GM18519 (cell line): ENCODE measurements around the gene SPOCK3.

Source experiments
- ATAC-seq: cut with Tn5 transposase; IDR thresholded peaks from one replicate; pipeline ENCODE4 v1.9.1; 2021; ENCODE audit warnings: mild to moderate bottlenecking, moderate library complexity; ENCODE audit not compliant: unreplicated experiment, low FRiP score

The SPOCK3 gene

DNA sequence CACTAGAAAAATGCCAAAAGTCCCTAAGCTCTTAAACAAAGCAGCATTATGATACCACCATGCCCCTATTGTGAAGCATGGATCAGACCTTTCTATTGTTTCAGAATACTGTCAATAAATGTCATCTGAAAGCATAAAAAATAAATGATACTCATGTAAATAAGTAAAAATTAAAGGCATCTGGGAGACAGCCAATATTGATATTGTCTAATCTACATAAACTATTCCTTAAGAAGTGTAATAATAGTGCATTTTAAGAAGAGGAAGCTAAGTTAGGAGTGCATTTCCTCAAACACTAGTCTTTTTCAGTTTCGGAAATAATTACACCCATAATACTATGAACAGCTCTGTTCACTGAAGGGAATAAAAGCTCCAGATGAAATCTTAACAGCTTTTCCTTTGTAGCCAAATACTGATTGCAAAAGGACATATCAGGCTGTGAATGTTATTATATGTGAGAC lies 181.6 kb downstream of the SPOCK3 start:
- peak; percentile 77 for ATAC-seq

GRCh38 chr4:167049257-167049656 lies 185.0 kb downstream of the SPOCK3 start:
- no peak for ATAC-seq

- no peak for ATAC-seq
These were observed 192.8 kb downstream of the SPOCK3 start for GRCh38 chr4:167041524-167041923.

DNA sequence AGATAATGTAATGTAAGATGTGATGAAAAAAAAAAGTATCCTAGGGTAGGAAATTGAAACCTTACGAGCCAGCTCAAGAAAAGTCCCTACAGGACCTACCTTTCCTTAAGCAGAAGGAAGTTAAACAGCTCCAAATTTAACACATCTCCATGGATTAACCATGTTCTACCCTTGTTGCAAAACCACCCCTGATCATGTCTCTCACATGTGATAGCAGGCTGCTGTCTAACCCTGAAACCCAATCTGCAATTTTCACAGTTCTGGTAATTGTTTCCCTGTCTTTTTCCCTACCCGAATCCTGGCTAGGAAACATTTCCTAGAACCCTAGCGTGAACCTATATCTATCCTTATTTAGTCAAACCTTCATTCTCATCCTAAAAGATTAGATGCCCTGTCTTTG lies 198.9 kb downstream of the SPOCK3 start:
- ATAC-seq: no peak

DNA sequence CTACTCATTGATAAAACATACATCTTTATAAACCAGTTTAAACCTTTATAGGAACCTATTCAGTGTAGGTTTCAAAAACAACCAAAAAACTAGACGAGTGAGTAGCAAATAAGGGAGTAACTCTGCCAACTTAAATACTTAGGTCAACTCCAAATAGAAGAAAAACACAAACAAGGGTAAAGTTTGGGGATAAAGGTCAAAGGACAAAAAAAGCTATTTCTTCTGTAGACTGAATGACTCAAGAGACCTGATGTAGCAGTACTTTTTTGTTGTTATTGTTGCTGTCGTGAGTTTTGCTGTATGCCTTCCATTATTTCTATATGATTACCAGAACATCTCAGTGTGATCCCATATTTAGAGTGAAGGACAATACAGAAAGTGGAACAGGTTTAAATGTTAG lies 199.3 kb downstream of the SPOCK3 start:
- ATAC-seq: no peak

GRCh38 chr4:167032871-167033270 lies 201.4 kb downstream of the SPOCK3 start:
- no peak for ATAC-seq

- no peak for ATAC-seq
These were observed 202.6 kb downstream of the SPOCK3 start for GRCh38 chr4:167031534-167032156.

DNA sequence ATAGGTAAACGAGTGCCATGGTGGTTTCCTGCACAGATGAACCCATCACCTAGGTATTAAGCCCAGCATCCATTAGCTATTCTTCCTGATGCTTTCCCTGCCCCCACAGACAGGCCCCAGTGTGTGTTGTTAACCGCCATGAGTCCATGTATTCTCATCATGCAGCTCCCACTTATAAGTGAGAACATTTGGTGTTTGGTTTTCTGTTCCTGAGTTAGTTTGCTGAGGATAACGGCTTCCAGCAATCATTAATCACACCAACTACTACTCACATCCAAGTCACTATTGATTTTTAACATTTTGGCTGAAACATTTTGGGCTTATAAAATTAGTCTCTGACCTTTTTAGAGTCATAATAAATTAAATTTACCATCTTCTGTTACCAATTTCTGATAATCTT lies 205.3 kb downstream of the SPOCK3 start:
- ATAC-seq: no peak

- ATAC-seq: no peak
These were observed 208.6 kb downstream of the SPOCK3 start for GRCh38 chr4:167025670-167026069.

DNA sequence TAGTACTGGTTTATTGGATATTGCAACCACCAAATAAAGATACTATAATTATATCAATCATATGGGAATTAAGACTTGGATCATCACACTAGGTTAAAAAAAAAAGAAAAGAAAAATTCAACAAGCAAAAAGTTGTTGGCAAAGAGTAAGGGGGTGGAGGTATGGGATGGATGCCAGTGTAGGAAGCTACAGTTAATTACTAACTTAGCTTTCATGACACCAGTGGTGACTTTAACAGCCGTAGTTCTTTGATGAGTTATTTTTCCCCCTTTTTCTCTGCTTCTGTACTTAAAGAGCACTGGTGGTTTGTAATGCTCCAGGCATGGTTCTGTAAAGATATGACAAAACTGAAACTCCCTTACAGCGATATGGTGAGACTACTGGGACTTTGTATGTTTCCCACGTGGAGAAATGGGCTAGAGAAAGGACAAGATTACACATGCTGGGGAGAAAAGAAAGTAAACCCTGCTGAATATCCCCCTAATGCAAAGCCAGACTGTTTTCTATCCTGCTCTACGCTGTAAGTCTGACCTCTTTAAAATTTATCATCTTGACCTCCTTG lies 210.8 kb downstream of the SPOCK3 start:
- ATAC-seq: no peak

DNA sequence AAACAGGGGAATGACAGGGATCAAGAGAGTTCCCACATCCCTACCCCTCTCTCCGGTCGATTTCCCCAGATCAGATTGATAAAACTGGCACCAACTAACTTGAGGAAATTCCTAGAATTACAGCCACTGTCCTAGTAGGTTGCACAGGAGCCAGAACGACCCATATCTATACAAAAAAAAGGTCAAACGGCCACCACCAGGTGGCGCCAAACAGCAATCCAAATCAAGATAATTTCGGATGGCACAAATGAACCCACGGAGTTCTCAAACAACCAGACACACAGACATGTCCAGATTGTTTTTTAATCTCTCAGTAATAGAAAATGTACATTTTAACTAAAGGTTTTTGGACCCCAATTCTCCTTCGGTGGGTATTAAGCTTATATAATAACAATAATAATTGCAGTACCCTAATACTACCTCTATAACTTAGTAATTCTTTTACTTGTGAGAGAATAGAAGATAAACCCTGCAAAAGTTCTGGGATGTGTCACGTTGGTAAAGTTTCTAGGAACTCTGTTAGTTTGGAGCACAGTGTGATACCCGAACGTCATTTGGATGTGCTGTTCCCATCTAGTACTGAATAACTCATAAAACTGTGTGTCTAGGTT lies 212.6 kb downstream of the SPOCK3 start:
- ATAC-seq: peak; percentile 59

DNA sequence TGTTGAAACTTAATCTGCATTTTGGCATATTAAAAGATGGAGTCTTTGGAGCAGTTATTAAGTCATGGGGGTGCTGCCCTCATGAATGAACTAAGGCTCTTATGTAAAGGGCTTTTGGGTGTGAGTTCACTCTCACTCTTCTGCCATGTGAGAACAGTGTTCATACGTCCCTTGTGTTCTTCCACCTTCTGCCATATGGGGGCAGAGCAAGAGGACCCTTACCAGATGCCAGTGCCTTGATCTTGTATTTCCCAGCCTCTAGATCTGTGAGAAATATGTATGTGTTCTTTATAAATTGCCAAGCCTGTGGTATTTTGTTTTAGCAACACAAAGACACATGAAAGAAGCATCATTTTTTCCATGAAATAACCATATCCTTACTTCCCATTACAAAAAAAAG lies 213.9 kb downstream of the SPOCK3 start:
- ATAC-seq: peak; percentile 41

GRCh38 chr4:167014944-167015343 lies 219.3 kb downstream of the SPOCK3 start:
- ATAC-seq: no peak

- ATAC-seq: no peak
These were observed 231.0 kb downstream of the SPOCK3 start for GRCh38 chr4:167003326-167003725.

GRCh38 chr4:167000141-167000852 lies 234.0 kb downstream of the SPOCK3 start:
- no peak for ATAC-seq

GRCh38 chr4:166996216-166996615 lies 238.1 kb downstream of the SPOCK3 start:
- ATAC-seq: no peak

DNA sequence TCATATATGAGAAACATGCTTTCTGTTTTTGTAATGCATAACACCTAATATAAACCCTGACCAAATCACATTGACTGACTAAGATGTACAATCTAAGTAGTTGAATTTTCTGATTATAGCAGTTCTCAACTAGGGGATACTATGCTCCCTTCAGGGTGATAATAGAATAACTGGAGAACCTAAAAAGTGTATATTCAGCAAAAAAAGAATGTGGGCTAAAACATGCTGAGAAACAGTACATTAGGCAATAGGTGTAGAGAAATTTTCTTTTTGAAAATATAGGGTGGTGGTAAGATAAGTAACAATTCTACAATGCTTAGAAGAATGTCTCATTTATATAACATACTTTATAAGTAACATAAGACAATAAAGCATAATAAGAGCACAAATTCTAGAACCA lies 239.6 kb downstream of the SPOCK3 start:
- ATAC-seq: no peak

GRCh38 chr4:166991006-166991561 lies 243.2 kb downstream of the SPOCK3 start:
- no peak for ATAC-seq

DNA sequence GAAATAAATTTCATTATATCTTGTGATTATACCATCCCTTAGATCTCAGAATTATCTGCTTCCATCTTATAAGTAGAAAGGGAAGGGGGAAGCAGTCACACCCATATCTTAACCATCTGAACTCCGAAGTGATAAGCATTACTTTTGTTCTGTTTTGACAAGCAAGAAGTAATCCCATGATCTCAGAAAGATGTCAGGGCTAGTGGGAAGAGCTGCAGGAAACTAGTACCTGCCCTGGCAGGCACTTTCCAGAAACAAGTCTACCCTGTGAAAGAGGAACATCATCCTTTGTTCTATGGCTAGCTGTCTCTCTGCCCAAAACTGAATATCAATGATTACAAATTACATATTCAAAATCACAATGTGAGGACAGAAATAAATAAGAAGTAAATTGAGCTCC lies 244.4 kb downstream of the SPOCK3 start:
- no peak for ATAC-seq

DNA sequence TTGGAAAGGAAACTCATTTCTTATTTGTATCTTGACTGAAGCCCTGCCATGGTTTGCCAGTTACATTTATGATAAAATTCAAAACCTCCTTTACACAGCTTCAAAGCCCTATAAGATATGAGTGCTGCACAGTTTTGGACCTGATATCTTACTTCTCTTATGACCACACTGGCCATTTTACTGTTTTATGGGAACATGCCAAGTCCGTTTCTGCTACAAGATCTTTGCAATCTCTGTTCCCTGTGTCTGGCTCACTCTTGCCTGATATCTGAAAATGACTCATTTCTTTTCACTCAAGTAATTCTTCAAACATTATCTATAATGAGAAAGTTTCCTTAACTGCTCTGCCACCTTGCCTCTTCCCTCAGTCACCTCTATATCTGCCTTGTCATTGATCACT lies 247.3 kb downstream of the SPOCK3 start:
- no peak for ATAC-seq

- no peak for ATAC-seq
These were observed 252.4 kb downstream of the SPOCK3 start for GRCh38 chr4:166981847-166982246.
